Thyroid gland (tissue), 4 donors: ENCODE results near the gene ENTHD1.

Source experiments
- CTCF ChIP-seq, 6 experiments: fragments of 200-600 bp in 3 of 6; fragments of 450-650 bp in 3 of 6; sonication (generic) in 3 of 6; IDR thresholded peaks; one replicate each; pipeline ENCODE4 v1.5.1; 2016 to 2019; ENCODE audit warnings: antibody characterized with exemption in 6 of 6, mild to moderate bottlenecking in 2 of 6, inconsistent platforms in 1 of 6, moderate library complexity in 1 of 6
- POLR2A ChIP-seq, 2 donors: fragments of 450-650 bp; IDR thresholded peaks; one replicate each; pipeline ENCODE4 v1.6.1; 2017; ENCODE audit warnings: antibody characterized with exemption in 2 of 2, mild to moderate bottlenecking in 2 of 2, moderate library complexity in 1 of 2

GRCh38 chr22:39820256-39820655, 73.3 kb downstream of the ENTHD1 start:
- TF ChIP-seq POLR2A (IDR thresholded peaks at IDR 0.05): no peak
- no peak for TF ChIP-seq CTCF (IDR thresholded peaks at IDR 0.05)
